ENCODE results near the gene SLC22A13. TPM values are rescaled to one million over a fixed set of nuclear protein-coding genes. Genes with fewer than 3 reads are reported as not detected.
"Not testable (repeated sequence)": the region's sequence is repeated elsewhere in the genome, so short reads cannot be mapped to it uniquely, and the experiment has no call there.

Gene SLC22A13
- total RNA-seq, 1 experiment from 2014 or later = not detected

DNA sequence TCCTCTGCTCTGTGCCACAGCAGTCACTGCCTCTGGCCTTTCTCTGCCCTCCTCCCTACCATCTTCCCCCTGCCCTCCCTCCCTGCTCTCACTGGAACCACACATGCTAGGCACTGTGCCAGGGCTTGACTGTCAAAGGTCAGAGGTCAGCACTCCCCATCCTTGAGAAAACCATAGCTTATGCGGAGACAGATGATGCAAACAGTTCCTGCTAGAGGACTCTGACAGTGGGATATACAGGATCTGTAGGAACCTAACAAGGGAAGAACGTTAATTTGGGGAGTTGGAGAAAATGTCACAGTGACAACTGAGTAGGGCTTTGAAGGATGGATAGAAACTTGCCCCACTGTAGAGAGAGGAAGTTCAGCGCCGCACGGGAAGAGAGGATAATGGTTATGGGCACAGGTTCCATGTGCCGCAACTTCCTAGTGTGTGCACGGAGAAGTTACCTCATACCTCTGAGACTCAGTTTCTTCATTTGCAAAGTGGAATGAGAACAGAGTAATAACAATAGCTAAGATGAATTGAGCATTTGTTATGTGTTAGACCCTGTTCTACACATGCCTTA is 51.7 kb downstream of the SLC22A13 start:
- DNase-seq (ENCODE audit: low read depth) = peak; percentile 5
- in situ Hi-C loops (cut with HindIII; ENCODE audit: low pct_unique_long_range_greater_than_20kb, low sequenced_read_pairs) = no loop called here

- DNase-seq (ENCODE audit: low read depth) = no peak
- in situ Hi-C loops (cut with HindIII; ENCODE audit: low pct_unique_long_range_greater_than_20kb, low sequenced_read_pairs) = no loop called here
Observed at GRCh38 chr3:38318766-38319671, 53.4 kb downstream of the SLC22A13 start.

- DNase-seq (ENCODE audit: low read depth); in situ Hi-C loops (cut with HindIII; ENCODE audit: low pct_unique_long_range_greater_than_20kb, low sequenced_read_pairs): not testable (repeated sequence)
Observed at GRCh38 chr3:38320638-38321037, 55.0 kb downstream of the SLC22A13 start.

DNA sequence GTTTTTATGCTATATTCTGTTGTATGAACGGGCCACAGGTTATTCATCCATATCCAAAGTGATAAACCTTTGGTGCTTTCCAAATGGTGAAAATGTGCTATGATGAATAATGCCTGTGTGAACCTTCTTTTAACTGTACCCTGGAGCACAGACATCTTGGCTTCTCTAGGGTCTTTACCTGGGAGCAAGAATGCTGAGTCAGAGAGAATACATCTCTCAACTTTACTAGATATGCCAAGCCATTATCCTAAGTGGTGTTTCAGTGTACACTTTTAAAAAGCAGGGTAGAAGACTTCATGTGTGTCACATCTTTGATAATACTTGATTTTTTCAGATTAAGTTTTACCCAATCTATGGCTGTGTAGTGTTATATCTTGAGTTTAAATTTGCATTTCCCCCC is 57.4 kb downstream of the SLC22A13 start:
- no peak for DNase-seq (ENCODE audit: low read depth)
- in situ Hi-C loops (cut with HindIII; ENCODE audit: low pct_unique_long_range_greater_than_20kb, low sequenced_read_pairs) = no loop called here

DNA sequence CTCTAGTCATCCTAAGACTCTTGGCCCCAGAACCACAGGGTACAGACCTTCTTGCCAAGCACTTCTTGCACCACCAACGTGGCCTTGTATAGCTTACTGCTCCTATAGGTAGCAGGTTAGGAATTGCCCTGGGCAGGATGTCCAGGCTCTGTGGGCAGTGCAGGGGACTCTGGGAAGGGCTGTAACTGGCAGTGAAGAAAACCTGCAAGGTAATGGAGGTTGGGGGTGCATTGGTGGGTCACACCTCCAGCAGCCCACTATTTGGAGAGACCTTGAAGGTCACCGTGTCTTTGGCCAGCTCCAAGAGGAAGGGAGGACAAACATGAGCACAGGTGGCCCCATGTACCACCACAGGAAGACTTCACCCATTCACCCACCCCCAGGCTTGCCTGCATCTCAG is 59.6 kb downstream of the SLC22A13 start:
- in situ Hi-C loops (cut with HindIII; ENCODE audit: low pct_unique_long_range_greater_than_20kb, low sequenced_read_pairs) = no loop called here
- DNase-seq (ENCODE audit: low read depth) = no peak

GRCh38 chr3:38327335-38328009 is 61.9 kb downstream of the SLC22A13 start:
- in situ Hi-C loops (cut with HindIII; ENCODE audit: low pct_unique_long_range_greater_than_20kb, low sequenced_read_pairs) = no loop called here
- peak; percentile 33 for DNase-seq (ENCODE audit: low read depth)

Other genes starting within 250 kb of the SLC22A13 start
- gene PLCD1, start 236.2 kb upstream of the SLC22A13 start, total RNA-seq (2014; rRNA removed; shearing (Covaris generic); ENCODE audit: low replicate concordance) = 1.7 and 9.1 TPM in 2 replicates
- not detected in 2 replicates for gene DLEC1, start 226.6 kb upstream of the SLC22A13 start, total RNA-seq (2014; rRNA removed; shearing (Covaris generic); ENCODE audit: low replicate concordance)
- 41.3 and 44.5 TPM in 2 replicates for gene ACAA1, start 128.7 kb upstream of the SLC22A13 start, total RNA-seq (2014; rRNA removed; shearing (Covaris generic); ENCODE audit: low replicate concordance)
- 2.9 and 9.8 TPM in 2 replicates for gene MYD88, start 127.2 kb upstream of the SLC22A13 start, total RNA-seq (2014; rRNA removed; shearing (Covaris generic); ENCODE audit: low replicate concordance)
- 14.7 and 17.3 TPM in 2 replicates for gene OXSR1, start 100.3 kb upstream of the SLC22A13 start, total RNA-seq (2014; rRNA removed; shearing (Covaris generic); ENCODE audit: low replicate concordance)
- not detected in 2 replicates for gene SLC22A14, start 16.5 kb downstream of the SLC22A13 start, total RNA-seq (2014; rRNA removed; shearing (Covaris generic); ENCODE audit: low replicate concordance)
- 1.5 and 3.2 TPM in 2 replicates for gene XYLB, start 81.0 kb downstream of the SLC22A13 start, total RNA-seq (2014; rRNA removed; shearing (Covaris generic); ENCODE audit: low replicate concordance)
- gene ACVR2B, start 188.1 kb downstream of the SLC22A13 start, total RNA-seq (2014; rRNA removed; shearing (Covaris generic); ENCODE audit: low replicate concordance) = 1.3 and 1.4 TPM in 2 replicates
- gene EXOG, start 230.5 kb downstream of the SLC22A13 start, total RNA-seq (2014; rRNA removed; shearing (Covaris generic); ENCODE audit: low replicate concordance) = 2.2 and 3.6 TPM in 2 replicates

Measured in Caki2 (cell line).